Endodermal cell (in vitro differentiated cells): ENCODE data around the gene KCNV2. TPM values are rescaled to one million over a fixed set of nuclear protein-coding genes. Genes with fewer than 3 reads are reported as not detected.

Experiments used
- DNase-seq: peaks from one replicate; pipeline ENCODE4 v3.0.0-alpha.2; 2017
- H3K27ac ChIP-seq: 2 replicates; pipeline ENCODE4 v1.5.1; 2013; ENCODE audit warnings: mild to moderate bottlenecking, low read depth, low read length, moderate library complexity
- H3K27me3 ChIP-seq: 2 replicates; pipeline ENCODE4 v1.6.1; 2013; ENCODE audit warnings: mild to moderate bottlenecking, low read length, moderate library complexity; ENCODE audit not compliant: insufficient read depth, control insufficient read depth, poor library complexity, severe bottlenecking
- H3K36me3 ChIP-seq: 2 replicates; pipeline ENCODE4 v1.7.0; 2013; ENCODE audit warnings: mild to moderate bottlenecking, low read length, moderate library complexity; ENCODE audit not compliant: control insufficient read depth, insufficient read depth
- H3K4me1 ChIP-seq: one replicate; pipeline ENCODE4 v1.7.0; 2013; ENCODE audit warnings: low read length; ENCODE audit not compliant: control insufficient read depth, insufficient read depth
- H3K4me3 ChIP-seq: 2 replicates; pipeline ENCODE4 v1.5.1; 2013; ENCODE audit warnings: mild to moderate bottlenecking, low read length, moderate library complexity
- H3K9ac ChIP-seq: 2 replicates; pipeline ENCODE4 v1.6.1; 2013; ENCODE audit warnings: mild to moderate bottlenecking, low read length, moderate library complexity; ENCODE audit not compliant: poor library complexity, severe bottlenecking; ENCODE audit errors: extremely low read depth
- H3K9me3 ChIP-seq: 2 replicates; pipeline ENCODE4 v1.6.1; 2013; ENCODE audit warnings: mild to moderate bottlenecking, low read length, moderate library complexity; ENCODE audit not compliant: control insufficient read depth
- H3K27ac Mint-ChIP-seq: 2 replicates; pipeline ENCODE4 v1.8.0; 2020; ENCODE audit warnings: mixed read lengths
- H3K27me3 Mint-ChIP-seq: 2 replicates; pipeline ENCODE4 v1.8.0; 2021; ENCODE audit warnings: mild to moderate bottlenecking, mixed read lengths; ENCODE audit not compliant: insufficient read depth
- H3K36me3 Mint-ChIP-seq: 2 replicates; pipeline ENCODE4 v1.8.0; 2020; ENCODE audit warnings: low read depth, mixed read lengths
- H3K4me1 Mint-ChIP-seq: 2 replicates; pipeline ENCODE4 v1.8.0; 2020; ENCODE audit warnings: mixed read lengths
- H3K4me3 Mint-ChIP-seq: 2 replicates; pipeline ENCODE4 v1.8.0; 2020; ENCODE audit warnings: mild to moderate bottlenecking, moderate library complexity, mixed read lengths
- H3K9me3 Mint-ChIP-seq: 2 replicates; pipeline ENCODE4 v1.8.0; 2020; ENCODE audit warnings: mild to moderate bottlenecking, mixed read lengths
- CTCF ChIP-seq: fragments of 200-600 bp; sonication (generic); conservative IDR thresholded peaks from 2 replicates; pipeline ENCODE4 v1.5.0; 2021; ENCODE audit warnings: antibody characterized with exemption, mild to moderate bottlenecking
- WGBS, 2 experiments: methylation state at CpG; one replicate each; pipeline versions ENCODE4 v1.1.5 to v1.1.7; 2013; ENCODE audit warnings: missing lambda C conversion rate in 2 of 2, mixed read lengths in 1 of 2; ENCODE audit not compliant: insufficient coverage in 1 of 2, insufficient read length in 1 of 2; 5-methylcytosine and 5-hydroxymethylcytosine counted together
- total RNA-seq, 2 donors: library from RNA; stranded (reverse); fragmentation: NEBNext Ultra II Directional in 1 of 2; extraction: Animal tissue kit (Norgen Biotek cat#: 25700) in 1 of 2; gene quantifications; 2 replicates in 1 of 2; 3 replicates in 1 of 2; pipeline ENCODE4 v1.2.1, GENCODE V29; 2021

Gene KCNV2
- total RNA-seq, 2 donors from 2014 or later: 1.2 to 2.0 TPM

GRCh38 chr9:2675834-2676233 is 41.5 kb upstream of the KCNV2 start:
- no peak for DNase-seq
- no peak overlapping the region for H3K27ac Mint-ChIP-seq
- H3K4me3 Mint-ChIP-seq: no peak overlapping the region
- no peaks in the 10 kb centered on the region for H3K4me1 ChIP-seq
- no peaks in the 10 kb centered on the region for H3K36me3 Mint-ChIP-seq
- H3K4me3 ChIP-seq: no peak overlapping the region
- no peak overlapping the region for H3K9ac ChIP-seq
- no peak for TF ChIP-seq CTCF
- no peak overlapping the region for H3K27ac ChIP-seq
- H3K9me3 Mint-ChIP-seq: peaks cover 2% of the 10 kb centered on the region
- H3K36me3 ChIP-seq: no peaks in the 10 kb centered on the region
- H3K27me3 ChIP-seq: no peaks in the 10 kb centered on the region
- H3K27me3 Mint-ChIP-seq: no peaks in the 10 kb centered on the region
- no peaks in the 10 kb centered on the region for H3K9me3 ChIP-seq
- peaks cover 21% of the 10 kb centered on the region for H3K4me1 Mint-ChIP-seq
- 79% methylated on average over 1 of the region's 1 CpG; no CpG with 5 or more reads in 1 of the 2 experiments for WGBS, 2 experiments

DNA sequence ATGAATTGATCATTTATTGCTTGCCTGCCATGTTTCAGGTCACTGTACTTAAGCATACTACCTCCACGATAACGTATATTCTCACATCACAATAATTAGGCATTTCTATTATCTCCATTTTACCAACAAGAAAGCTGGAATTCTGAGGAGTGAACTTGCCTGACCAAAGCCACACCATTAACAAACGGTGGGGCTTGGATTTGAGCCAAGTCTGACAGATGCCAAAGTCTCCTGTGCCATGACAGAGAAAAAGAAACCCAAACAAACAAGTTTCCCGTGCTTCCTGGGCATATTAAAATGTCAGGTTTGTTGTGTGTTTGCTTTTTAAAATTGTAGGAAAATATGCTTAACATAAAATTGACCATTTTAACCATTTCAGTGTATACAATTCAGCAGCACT is 40.8 kb upstream of the KCNV2 start:
- H3K4me3 Mint-ChIP-seq: no peak overlapping the region
- H3K27me3 ChIP-seq: no peaks in the 10 kb centered on the region
- no peaks in the 10 kb centered on the region for H3K27me3 Mint-ChIP-seq
- no peak overlapping the region for H3K27ac Mint-ChIP-seq
- H3K9ac ChIP-seq: no peak overlapping the region
- no peaks in the 10 kb centered on the region for H3K36me3 ChIP-seq
- WGBS, 2 experiments: 95% methylated on average over 3 of the region's 4 CpGs; no CpG with 5 or more reads in 1 of the 2 experiments
- no peaks in the 10 kb centered on the region for H3K4me1 ChIP-seq
- no peak overlapping the region for H3K4me3 ChIP-seq
- H3K36me3 Mint-ChIP-seq: no peaks in the 10 kb centered on the region
- no peak for TF ChIP-seq CTCF
- no peak overlapping the region for H3K27ac ChIP-seq
- peaks cover 2% of the 10 kb centered on the region for H3K9me3 Mint-ChIP-seq
- no peaks in the 10 kb centered on the region for H3K9me3 ChIP-seq
- no peak for DNase-seq
- H3K4me1 Mint-ChIP-seq: peaks cover 21% of the 10 kb centered on the region

DNA sequence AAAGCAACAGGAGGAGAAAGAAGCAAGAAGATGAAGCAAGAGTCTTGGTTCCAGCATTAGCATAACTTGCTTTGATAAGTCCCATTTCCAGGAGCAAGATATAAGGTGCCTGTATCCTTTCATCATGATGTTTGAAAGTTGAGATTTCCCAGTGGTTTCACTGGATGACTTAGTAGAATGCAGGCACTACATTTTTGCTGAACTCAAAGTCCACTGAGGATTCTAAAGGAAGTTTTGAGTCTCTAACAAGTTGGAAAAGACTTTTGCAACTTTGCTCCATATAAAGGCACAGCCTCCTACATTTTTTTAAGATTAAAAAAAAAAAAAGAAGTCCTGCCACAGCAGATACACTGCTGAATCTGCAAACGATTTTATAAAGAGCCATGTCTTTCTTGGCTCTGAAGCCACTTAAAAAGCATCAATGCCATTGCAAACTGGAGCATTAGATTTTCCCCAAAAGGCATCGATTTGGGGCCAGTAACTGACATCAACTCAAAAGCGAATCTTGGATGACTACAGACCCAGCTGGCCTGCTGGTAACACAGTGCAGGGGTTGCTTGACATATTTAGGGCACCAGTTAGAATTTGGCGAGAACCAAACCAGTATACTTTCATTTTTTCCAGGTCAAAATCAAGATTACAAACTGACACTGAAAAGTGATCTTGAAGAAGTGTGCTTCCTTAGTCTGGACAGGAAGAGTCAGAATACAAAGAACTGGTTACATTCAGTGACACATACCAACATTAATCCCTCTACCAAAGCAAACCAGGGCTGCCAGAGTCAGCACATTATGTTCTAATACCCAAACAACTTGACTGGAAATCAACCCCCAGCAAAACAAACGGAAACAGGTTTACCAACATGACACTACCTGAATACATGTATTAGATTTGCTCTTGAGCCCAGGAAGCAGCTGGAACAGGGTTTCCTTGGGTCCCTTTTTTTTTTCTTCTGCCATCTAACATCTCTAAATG is 39.1 kb upstream of the KCNV2 start:
- no peaks in the 10 kb centered on the region for H3K9me3 ChIP-seq
- H3K9me3 Mint-ChIP-seq: peaks cover 2% of the 10 kb centered on the region
- no peaks in the 10 kb centered on the region for H3K36me3 ChIP-seq
- no peak overlapping the region for H3K4me3 ChIP-seq
- H3K27me3 Mint-ChIP-seq: no peaks in the 10 kb centered on the region
- no peak overlapping the region for H3K9ac ChIP-seq
- no peaks in the 10 kb centered on the region for H3K36me3 Mint-ChIP-seq
- H3K4me1 ChIP-seq: no peaks in the 10 kb centered on the region
- peak overlapping the region; percentile 37 for H3K27ac Mint-ChIP-seq
- TF ChIP-seq CTCF: no peak
- WGBS, 2 experiments: 86 to 94% methylated on average over 3 to 5 of the region's 5 CpGs
- peaks cover 21% of the 10 kb centered on the region for H3K4me1 Mint-ChIP-seq
- no peak overlapping the region for H3K4me3 Mint-ChIP-seq
- H3K27me3 ChIP-seq: no peaks in the 10 kb centered on the region
- H3K27ac ChIP-seq: no peak overlapping the region
- DNase-seq: no peak
